Measurements from ENCODE around the gene DPF3. TPM values are rescaled to one million over a fixed set of nuclear protein-coding genes. Genes with fewer than 3 reads are reported as not detected.

DPF3 gene
- total and polyA plus RNA-seq, 9 of the 15 experiments (the other 6 are each of a cell fraction or from before 2014, with no cell fraction given): 0.21 to 4.9 (median 1.2) TPM

GRCh38 chr14:72894323-72894622, 372 bp upstream of the DPF3 start (continued):
- no peak for TF ChIP-seq CREB3L1 (IDR thresholded peaks at IDR 0.05; ENCODE audit: borderline replicate concordance, low read depth)
- peak; percentile 12; the same call in 1 of the 2 replicates for TF ChIP-seq PHF8 (IDR thresholded peaks at IDR 0.05; ENCODE audit: borderline replicate concordance, low read length)
- no peak for TF ChIP-seq TEAD2 (tag; IDR thresholded peaks at IDR 0.05)
- TF ChIP-seq ZNF277 (CRISPR knock-in tag; IDR thresholded peaks at IDR 0.05; ENCODE audit: borderline replicate concordance): no peak
- TF ChIP-seq FUS (optimal IDR thresholded peaks at IDR 0.05; ENCODE audit: low read depth, low read length): no peak
- no peak for TF ChIP-seq KLF13 (tag; IDR thresholded peaks at IDR 0.05; ENCODE audit: borderline replicate concordance, low read depth)
- TF ChIP-seq KDM2B (CRISPR knock-in tag; IDR thresholded peaks at IDR 0.05): no peak
- TF ChIP-seq MNT (conservative IDR thresholded peaks at IDR 0.05): 0 out of 4 replicates have a peak, but pooled peaks of 1 of the 2 experiments have one; percentile 5
- no peak for TF ChIP-seq LARP7 (IDR thresholded peaks at IDR 0.05)
- TF ChIP-seq SAFB2 (IDR thresholded peaks at IDR 0.05; ENCODE audit: borderline replicate concordance, low read depth, low read length, severe bottlenecking): no peak
- TF ChIP-seq NR2C2 (CRISPR knock-in tag; IDR thresholded peaks at IDR 0.05): no peak
- TF ChIP-seq NR2C2 (tag; IDR thresholded peaks at IDR 0.05): 0 out of 2 replicates have a peak, but pooled peaks have one; percentile 15
- no peak for TF ChIP-seq NBN (IDR thresholded peaks at IDR 0.05; ENCODE audit: low read depth)
- no peak for TF ChIP-seq BDP1 (IDR thresholded peaks at IDR 0.05; ENCODE audit: insufficient read depth, insufficient read length)
- TF ChIP-seq ILF3 (IDR thresholded peaks at IDR 0.05; ENCODE audit: borderline replicate concordance): no peak
- no peak for TF ChIP-seq ZHX1 (conservative IDR thresholded peaks at IDR 0.05; ENCODE audit: low read length)
- no peak for TF ChIP-seq HNRNPK (IDR thresholded peaks at IDR 0.05; ENCODE audit: low read depth, low read length, poor library complexity, severe bottlenecking)
- TF ChIP-seq ZNF699 (CRISPR knock-in tag; IDR thresholded peaks at IDR 0.05; ENCODE audit: insufficient replicate concordance): no peak
- TF ChIP-seq RBM14 (IDR thresholded peaks at IDR 0.05; ENCODE audit: borderline replicate concordance, insufficient read depth, low read depth, low read length): no peak
- TF ChIP-seq RAD21 (CRISPR knock-in tag; conservative IDR thresholded peaks at IDR 0.05 in 1 of 2, IDR thresholded peaks at IDR 0.05 in 1 of 2): 0 out of 4 replicates have a peak, but pooled peaks of 1 of the 2 experiments have one; percentile 5
- no peak for TF ChIP-seq NCOA2 (IDR thresholded peaks at IDR 0.05; ENCODE audit: partially characterized antibody in 2 of 2)

All from K562 (cell line).